ENCODE results near the gene G6PC1. TPM values are rescaled to one million over a fixed set of nuclear protein-coding genes. Genes with fewer than 3 reads are reported as not detected.
"Not testable (repeated sequence)": the region's sequence is repeated elsewhere in the genome, so short reads cannot be mapped to it uniquely, and the experiment has no call there.

G6PC1 gene
- total RNA-seq, 1 donor from 2014 or later = not detected

DNA sequence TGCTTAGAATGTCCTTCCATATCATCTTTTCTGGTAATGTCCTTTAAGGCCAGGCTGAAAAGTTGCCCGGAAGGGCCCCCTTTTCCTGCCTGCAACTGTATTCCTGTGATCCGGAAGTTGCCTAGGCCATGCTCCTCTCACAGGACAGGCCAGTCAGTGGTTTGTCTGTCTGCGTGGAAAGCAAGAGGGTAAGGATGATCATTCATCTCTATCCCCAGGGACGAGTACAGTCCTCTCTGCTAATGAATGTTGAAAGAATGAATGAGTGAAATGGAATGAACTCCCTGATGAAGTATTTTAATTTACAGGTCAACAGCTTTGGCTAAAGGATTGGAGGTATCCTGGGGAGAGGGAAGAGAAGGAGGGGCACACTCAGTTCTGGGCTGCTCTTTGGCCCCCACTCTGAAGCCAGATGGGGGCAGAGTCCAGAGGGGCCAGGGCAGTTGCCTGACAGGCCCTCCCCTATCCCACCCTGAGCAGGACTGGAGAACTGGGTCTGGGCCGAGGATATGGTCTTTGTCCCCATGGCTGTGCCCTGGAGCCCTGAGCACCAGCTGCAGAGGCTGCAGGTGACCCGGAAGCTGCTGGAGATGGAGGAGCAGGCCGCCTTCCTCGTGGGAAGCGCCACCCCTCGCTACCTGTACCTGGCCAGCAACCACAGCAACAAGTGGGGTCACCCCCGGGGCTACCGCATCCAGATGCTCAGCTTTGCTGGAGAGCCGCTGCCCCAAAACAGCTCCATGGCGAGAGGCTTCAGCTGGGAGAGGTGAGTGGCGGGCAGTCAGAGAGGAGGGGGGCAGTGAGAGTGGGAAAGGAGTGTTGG is 46.4 kb upstream of the G6PC1 start:
- no peak for DNase-seq (ENCODE audit: low read depth)
- TF ChIP-seq, protein P1, sequence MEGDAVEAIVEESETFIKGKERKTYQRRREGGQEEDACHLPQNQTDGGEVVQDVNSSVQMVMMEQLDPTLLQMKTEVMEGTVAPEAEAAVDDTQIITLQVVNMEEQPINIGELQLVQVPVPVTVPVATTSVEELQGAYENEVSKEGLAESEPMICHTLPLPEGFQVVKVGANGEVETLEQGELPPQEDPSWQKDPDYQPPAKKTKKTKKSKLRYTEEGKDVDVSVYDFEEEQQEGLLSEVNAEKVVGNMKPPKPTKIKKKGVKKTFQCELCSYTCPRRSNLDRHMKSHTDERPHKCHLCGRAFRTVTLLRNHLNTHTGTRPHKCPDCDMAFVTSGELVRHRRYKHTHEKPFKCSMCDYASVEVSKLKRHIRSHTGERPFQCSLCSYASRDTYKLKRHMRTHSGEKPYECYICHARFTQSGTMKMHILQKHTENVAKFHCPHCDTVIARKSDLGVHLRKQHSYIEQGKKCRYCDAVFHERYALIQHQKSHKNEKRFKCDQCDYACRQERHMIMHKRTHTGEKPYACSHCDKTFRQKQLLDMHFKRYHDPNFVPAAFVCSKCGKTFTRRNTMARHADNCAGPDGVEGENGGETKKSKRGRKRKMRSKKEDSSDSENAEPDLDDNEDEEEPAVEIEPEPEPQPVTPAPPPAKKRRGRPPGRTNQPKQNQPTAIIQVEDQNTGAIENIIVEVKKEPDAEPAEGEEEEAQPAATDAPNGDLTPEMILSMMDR (conservative IDR thresholded peaks at IDR 0.05; ENCODE audit: low read depth, low read length) = no peak
- H3K4me3 ChIP-seq (ENCODE audit: low read depth, low read length) = no peak overlapping the region

DNA sequence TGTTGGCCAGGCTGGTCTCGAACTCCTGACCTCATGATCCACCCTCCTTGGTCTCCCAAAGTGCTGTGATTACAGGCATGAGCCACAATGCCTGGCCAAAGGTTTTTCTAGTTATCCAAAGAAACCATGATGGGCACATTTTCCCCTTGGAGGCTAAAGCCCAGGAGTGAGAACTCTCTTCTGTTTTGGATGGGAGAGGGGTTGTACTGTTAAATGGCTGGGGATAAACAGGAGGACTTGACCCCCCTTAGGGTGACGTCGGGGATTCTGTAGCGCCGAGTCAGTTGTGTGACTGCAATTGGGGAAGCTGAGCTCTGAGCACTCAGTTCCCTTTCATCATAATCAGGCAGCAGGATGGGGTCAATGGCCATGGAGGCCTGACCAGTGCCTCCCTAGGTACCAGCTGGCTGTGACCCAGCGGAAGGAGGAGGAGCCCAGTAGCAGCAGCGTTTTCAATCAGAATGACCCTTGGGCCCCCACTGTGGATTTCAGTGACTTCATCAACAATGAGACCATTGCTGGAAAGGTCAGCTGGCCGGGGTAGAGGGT is 45.5 kb upstream of the G6PC1 start:
- DNase-seq (ENCODE audit: low read depth) = no peak
- TF ChIP-seq, protein P1 (conservative IDR thresholded peaks at IDR 0.05; ENCODE audit: low read depth, low read length) = no peak
- H3K4me3 ChIP-seq (ENCODE audit: low read depth, low read length) = no peak overlapping the region

DNA sequence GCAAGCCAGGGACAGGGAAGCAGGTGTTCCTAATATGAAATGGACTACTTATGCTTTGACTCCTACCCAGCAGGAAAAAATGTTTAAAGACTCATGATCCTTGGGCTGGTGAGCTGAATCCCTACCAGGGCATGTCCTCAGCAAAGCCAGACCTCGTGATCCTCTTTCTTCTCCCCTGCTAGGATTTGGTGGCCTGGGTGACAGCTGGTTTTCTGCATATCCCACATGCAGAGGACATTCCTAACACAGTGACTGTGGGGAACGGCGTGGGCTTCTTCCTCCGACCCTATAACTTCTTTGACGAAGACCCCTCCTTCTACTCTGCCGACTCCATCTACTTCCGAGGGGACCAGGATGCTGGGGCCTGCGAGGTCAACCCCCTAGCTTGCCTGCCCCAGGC is 44.5 kb upstream of the G6PC1 start:
- H3K4me3 ChIP-seq (ENCODE audit: low read depth, low read length); DNase-seq (ENCODE audit: low read depth): not testable (repeated sequence)

DNA sequence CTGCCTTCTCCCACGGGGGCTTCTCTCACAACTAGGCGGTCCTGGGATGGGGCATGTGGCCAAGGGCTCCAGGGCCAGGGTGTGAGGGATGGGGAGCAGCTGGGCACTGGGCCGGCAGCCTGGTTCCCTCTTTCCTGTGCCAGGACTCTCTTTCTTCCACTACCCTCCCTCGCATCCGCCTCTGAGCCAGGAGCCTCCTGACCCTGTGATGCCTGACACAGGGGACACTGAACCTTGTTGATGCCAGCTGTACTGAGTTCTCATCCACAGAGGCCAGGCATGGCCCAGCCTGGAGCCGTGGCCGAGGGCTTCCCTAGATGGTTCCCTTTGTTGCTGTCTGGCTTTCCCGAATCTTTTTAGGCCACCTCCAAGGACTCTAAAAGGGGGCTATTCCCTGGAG is 44.1 kb upstream of the G6PC1 start:
- H3K4me3 ChIP-seq (ENCODE audit: low read depth, low read length); DNase-seq (ENCODE audit: low read depth): not testable (repeated sequence)

DNA sequence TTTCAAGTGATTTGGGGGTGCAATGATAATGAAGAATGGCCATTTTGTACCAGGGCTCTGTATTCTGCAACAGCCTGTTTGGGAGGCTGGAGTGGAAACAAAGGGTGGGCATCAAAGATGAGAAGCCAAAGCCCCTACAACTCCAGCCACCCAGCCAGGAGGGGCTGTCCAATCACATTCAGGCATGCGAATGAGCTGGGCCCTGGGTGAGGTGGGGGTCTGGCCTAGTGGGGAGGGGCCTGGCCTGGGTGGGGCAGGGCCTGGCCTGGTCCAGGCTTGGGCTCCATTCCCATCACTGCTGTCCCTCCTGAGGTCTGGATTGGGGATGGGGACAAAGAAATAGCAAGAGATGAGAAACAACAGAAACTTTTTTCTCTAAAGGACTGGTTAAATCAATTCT is 43.2 kb upstream of the G6PC1 start:
- no peak overlapping the region for H3K4me3 ChIP-seq (ENCODE audit: low read depth, low read length)
- TF ChIP-seq, protein P1 (conservative IDR thresholded peaks at IDR 0.05; ENCODE audit: low read depth, low read length) = no peak
- DNase-seq (ENCODE audit: low read depth) = no peak

DNA sequence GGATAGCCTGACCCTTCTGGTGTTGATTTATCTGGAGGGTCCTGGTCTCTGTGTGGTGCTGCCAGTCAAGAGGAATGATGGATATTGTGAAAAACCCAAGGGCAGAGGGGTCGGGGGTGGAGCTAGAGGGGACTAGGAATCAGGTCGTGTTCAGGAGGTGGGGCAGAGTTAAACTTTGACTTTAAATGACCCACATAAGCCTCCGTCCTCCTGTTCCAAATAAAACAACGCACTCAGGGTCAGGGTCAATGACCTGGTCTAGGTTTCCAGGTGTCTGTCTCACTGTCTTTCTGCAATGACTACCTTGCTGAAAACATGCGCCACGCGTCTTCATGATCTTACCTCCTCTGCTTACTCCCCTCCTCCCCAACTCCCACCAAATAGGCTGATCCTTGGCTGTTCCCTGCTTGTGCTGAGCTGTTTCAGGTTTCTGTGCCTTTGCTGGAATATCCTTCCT is 34.9 kb upstream of the G6PC1 start:
- DNase-seq (ENCODE audit: low read depth) = no peak
- TF ChIP-seq, protein P1 (conservative IDR thresholded peaks at IDR 0.05; ENCODE audit: low read depth, low read length) = no peak
- no peak overlapping the region for H3K4me3 ChIP-seq (ENCODE audit: low read depth, low read length)

DNA sequence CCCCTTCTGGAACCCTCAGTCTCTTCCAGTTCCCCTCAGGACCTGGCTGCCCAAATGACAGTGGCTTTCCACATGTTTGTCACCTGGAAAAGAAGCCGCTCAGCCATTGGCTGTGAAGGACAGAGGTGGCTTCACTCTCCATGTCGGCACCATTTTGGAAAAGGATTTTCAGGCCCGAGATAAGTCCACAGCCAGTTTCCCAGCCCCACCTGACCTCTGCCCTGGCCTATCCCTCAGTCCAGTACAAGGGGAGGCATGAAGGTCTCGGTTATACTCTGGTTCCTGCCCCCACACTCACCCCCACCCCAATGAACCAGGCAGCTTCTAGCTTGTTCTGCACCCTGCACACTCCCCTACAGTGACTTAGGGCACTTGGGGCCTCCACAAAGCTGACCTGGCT is 34.4 kb upstream of the G6PC1 start:
- H3K4me3 ChIP-seq (ENCODE audit: low read depth, low read length) = no peak overlapping the region
- no peak for DNase-seq (ENCODE audit: low read depth)
- TF ChIP-seq, protein P1 (conservative IDR thresholded peaks at IDR 0.05; ENCODE audit: low read depth, low read length) = no peak

Data from epithelial cell of proximal tubule (primary cell).